ENCODE results near the gene TMEM98.

GRCh38 chr17:32882734-32883133 is 45.2 kb upstream of the TMEM98 start:
- TF ChIP-seq TOX (CRISPR knock-in tag; IDR thresholded peaks at IDR 0.05; ENCODE audit: borderline replicate concordance) = no peak
- no peak for TF ChIP-seq ESRRG (CRISPR knock-in tag; IDR thresholded peaks at IDR 0.05)
- TF ChIP-seq PATZ1 (CRISPR knock-in tag; IDR thresholded peaks at IDR 0.05; ENCODE audit: borderline replicate concordance) = no peak
- no peak for TF ChIP-seq SNAI2 (CRISPR knock-in tag; IDR thresholded peaks at IDR 0.05)
- no peak for TF ChIP-seq ZFP30 (CRISPR knock-in tag; IDR thresholded peaks at IDR 0.05)
- no peak for TF ChIP-seq PPARA (CRISPR knock-in tag; IDR thresholded peaks at IDR 0.05; ENCODE audit: borderline replicate concordance)
- TF ChIP-seq ZFP3 (CRISPR knock-in tag; IDR thresholded peaks at IDR 0.05) = no peak
- no peak for TF ChIP-seq RARB (CRISPR knock-in tag; IDR thresholded peaks at IDR 0.05)
- no peak for TF ChIP-seq CSDC2 (CRISPR knock-in tag; IDR thresholded peaks at IDR 0.05)
- no peak for TF ChIP-seq GLIS3 (CRISPR knock-in tag; IDR thresholded peaks at IDR 0.05)
- TF ChIP-seq ISL1 (CRISPR knock-in tag; IDR thresholded peaks at IDR 0.05) = no peak
- no peak for TF ChIP-seq ARNTL (CRISPR knock-in tag; IDR thresholded peaks at IDR 0.05; ENCODE audit: borderline replicate concordance, low read depth)

All from SK-N-SH treated with all-trans-retinoic acid at 6 μM for 48 hours (cell line).